Measurements from ENCODE around the gene CA12. TPM values are rescaled to one million over a fixed set of nuclear protein-coding genes. Genes with fewer than 3 reads are reported as not detected.

CA12 gene
- polyA plus RNA-seq, 1 experiment = 61.4 TPM

DNA sequence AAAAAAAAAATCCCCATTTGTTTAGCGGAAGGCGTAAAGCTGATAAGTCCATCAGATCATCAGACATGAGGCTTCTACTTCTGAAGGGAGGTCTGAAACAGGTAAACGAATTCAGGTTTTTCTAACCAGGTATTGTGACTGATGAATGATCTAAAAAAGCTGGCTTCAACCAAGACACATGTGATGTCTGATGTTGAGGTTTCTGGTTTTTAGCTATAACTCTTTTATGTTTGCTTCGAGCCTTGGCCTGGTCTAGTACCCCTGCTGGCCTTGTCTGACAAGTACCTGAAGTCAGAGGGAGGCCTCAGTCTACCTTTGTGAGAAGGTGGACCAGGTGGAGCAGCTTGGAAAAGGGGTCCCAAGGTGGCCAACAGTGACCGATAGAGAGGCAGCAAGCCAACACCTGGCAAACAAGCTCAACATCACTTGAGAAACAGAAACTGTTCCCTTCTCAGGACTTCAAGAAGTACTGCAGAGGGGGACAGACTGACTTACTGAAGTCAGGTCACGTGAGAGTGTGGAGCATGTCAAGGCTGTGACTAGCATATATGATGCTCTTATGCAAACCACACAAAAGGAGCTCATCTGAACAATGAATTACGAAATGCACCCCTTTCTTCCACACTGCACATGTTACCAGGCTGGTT lies 33.0 kb upstream of the CA12 start:
- H3K27ac ChIP-seq (ENCODE audit: low read depth, low read length) = no peak overlapping the region
- CTCF ChIA-PET = interaction anchor here (0.9 kb wide), 1 partner anchor 12 kb away, joined by 3 read pairs; no protein-coding TSS in a partner anchor
- H3K9me3 ChIP-seq (ENCODE audit: control insufficient read depth, insufficient read depth, low read length) = peaks cover 8% of the 10 kb centered on the region
- no peak for DNase-seq (ENCODE audit: low read depth, low spot score)
- TF ChIP-seq, protein P1, sequence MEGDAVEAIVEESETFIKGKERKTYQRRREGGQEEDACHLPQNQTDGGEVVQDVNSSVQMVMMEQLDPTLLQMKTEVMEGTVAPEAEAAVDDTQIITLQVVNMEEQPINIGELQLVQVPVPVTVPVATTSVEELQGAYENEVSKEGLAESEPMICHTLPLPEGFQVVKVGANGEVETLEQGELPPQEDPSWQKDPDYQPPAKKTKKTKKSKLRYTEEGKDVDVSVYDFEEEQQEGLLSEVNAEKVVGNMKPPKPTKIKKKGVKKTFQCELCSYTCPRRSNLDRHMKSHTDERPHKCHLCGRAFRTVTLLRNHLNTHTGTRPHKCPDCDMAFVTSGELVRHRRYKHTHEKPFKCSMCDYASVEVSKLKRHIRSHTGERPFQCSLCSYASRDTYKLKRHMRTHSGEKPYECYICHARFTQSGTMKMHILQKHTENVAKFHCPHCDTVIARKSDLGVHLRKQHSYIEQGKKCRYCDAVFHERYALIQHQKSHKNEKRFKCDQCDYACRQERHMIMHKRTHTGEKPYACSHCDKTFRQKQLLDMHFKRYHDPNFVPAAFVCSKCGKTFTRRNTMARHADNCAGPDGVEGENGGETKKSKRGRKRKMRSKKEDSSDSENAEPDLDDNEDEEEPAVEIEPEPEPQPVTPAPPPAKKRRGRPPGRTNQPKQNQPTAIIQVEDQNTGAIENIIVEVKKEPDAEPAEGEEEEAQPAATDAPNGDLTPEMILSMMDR (IDR thresholded peaks at IDR 0.05; ENCODE audit: low read depth, low read length) = no peak
- peaks cover 4% of the 10 kb centered on the region for H3K27me3 ChIP-seq (ENCODE audit: control insufficient read depth, insufficient read depth, low read length)
- no peak overlapping the region for H3K4me3 ChIP-seq (ENCODE audit: low read depth, low read length)
- POLR2A ChIA-PET = no interaction called here

GRCh38 chr15:63412551-63412950 lies 30.9 kb upstream of the CA12 start:
- TF ChIP-seq, protein P1 (IDR thresholded peaks at IDR 0.05; ENCODE audit: low read depth, low read length) = no peak
- ChIA-PET POLR2A (no interaction called here), CTCF (interaction anchor here (1.3 to 2.5 kb wide), 3 partner anchors 9 to 123 kb away, joined by 3 to 12 read pairs (median 3); no protein-coding TSS in a partner anchor)
- Histone ChIP-seq H3K4me3 (ENCODE audit: low read depth, low read length) (no peak overlapping the region), H3K9me3 (ENCODE audit: control insufficient read depth, insufficient read depth, low read length) (peaks cover 8% of the 10 kb centered on the region), H3K27me3 (ENCODE audit: control insufficient read depth, insufficient read depth, low read length) (peaks cover 4% of the 10 kb centered on the region), H3K27ac (ENCODE audit: low read depth, low read length) (no peak overlapping the region)
- no peak for DNase-seq (ENCODE audit: low read depth, low spot score)

- CTCF ChIA-PET = interaction anchor here (1.3 to 2.5 kb wide), 3 partner anchors 8 to 123 kb away, joined by 3 to 12 read pairs (median 3); no protein-coding TSS in a partner anchor
- no peak for DNase-seq (ENCODE audit: low read depth, low spot score)
- H3K9me3 ChIP-seq (ENCODE audit: control insufficient read depth, insufficient read depth, low read length) = peaks cover 4% of the 10 kb centered on the region; the same call in 1 of the 2 replicates
- no peak overlapping the region for H3K27ac ChIP-seq (ENCODE audit: low read depth, low read length)
- H3K4me3 ChIP-seq (ENCODE audit: low read depth, low read length) = no peak overlapping the region
- TF ChIP-seq, protein P1 (IDR thresholded peaks at IDR 0.05; ENCODE audit: low read depth, low read length) = no peak
- peaks cover 4% of the 10 kb centered on the region for H3K27me3 ChIP-seq (ENCODE audit: control insufficient read depth, insufficient read depth, low read length)
- POLR2A ChIA-PET = no interaction called here
Measured at GRCh38 chr15:63411866-63412265, 30.2 kb upstream of the CA12 start.

GRCh38 chr15:63409179-63409578 lies 27.5 kb upstream of the CA12 start:
- H3K27me3 ChIP-seq (ENCODE audit: control insufficient read depth, insufficient read depth, low read length) = peaks cover 4% of the 10 kb centered on the region
- no peaks in the 10 kb centered on the region for H3K9me3 ChIP-seq (ENCODE audit: control insufficient read depth, insufficient read depth, low read length)
- DNase-seq (ENCODE audit: low read depth, low spot score) = no peak
- H3K4me3 ChIP-seq (ENCODE audit: low read depth, low read length) = no peak overlapping the region
- CTCF ChIA-PET = no interaction called here
- H3K27ac ChIP-seq (ENCODE audit: low read depth, low read length) = no peak overlapping the region
- POLR2A ChIA-PET = no interaction called here
- TF ChIP-seq, protein P1 (IDR thresholded peaks at IDR 0.05; ENCODE audit: low read depth, low read length) = no peak

DNA sequence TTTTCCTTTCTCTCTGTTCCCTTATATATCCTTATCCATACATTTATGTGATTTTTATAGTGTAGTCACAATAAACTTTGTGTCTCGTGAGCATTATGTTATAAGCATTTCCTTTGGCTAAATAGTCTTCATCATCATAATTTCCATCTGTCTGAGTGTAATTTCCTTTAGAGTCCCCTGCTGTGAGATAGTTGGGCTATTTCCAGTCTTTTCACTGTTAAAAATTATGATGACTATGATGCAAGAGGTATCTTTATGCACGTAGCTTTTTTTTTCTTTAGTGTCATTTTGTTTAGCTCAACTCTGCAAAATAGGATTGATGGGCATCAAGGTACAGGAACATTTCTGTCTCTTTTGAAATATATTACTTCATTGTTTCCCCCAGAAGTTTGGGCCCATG lies 26.9 kb upstream of the CA12 start:
- DNase-seq (ENCODE audit: low read depth, low spot score) = no peak
- POLR2A ChIA-PET = no interaction called here

More for the DNA sequence above, 26.9 kb upstream of the CA12 start:
- CTCF ChIA-PET = no interaction called here
- no peak overlapping the region for H3K27ac ChIP-seq (ENCODE audit: low read depth, low read length)
- no peaks in the 10 kb centered on the region for H3K9me3 ChIP-seq (ENCODE audit: control insufficient read depth, insufficient read depth, low read length)
- TF ChIP-seq, protein P1 (IDR thresholded peaks at IDR 0.05; ENCODE audit: low read depth, low read length) = no peak
- no peak overlapping the region for H3K4me3 ChIP-seq (ENCODE audit: low read depth, low read length)
- peaks cover 4% of the 10 kb centered on the region for H3K27me3 ChIP-seq (ENCODE audit: control insufficient read depth, insufficient read depth, low read length)
